IPS DF 6.9 (cell line): ENCODE measurements around the gene BDP1.
"Not testable (repeated sequence)": the region's sequence is repeated elsewhere in the genome, so short reads cannot be mapped to it uniquely, and the experiment has no call there.

Source experiments
- DNase-seq: peaks from one replicate; pipeline ENCODE4 v3.0.0-alpha.2; 2013; ENCODE audit warnings: low read depth, low spot score
- H3K27ac ChIP-seq: one replicate; pipeline ENCODE4 v1.5.1; 2013; ENCODE audit warnings: low read length, control low read depth
- H3K27me3 ChIP-seq: 2 replicates; pipeline ENCODE4 v1.6.1; 2013; ENCODE audit warnings: mild to moderate bottlenecking, low read length; ENCODE audit not compliant: control insufficient read depth, insufficient read depth
- H3K36me3 ChIP-seq: 2 replicates; pipeline ENCODE4 v1.6.1; 2013; ENCODE audit warnings: low read length; ENCODE audit not compliant: control insufficient read depth, insufficient read depth
- H3K4me1 ChIP-seq: 2 replicates; pipeline ENCODE4 v1.6.1; 2013; ENCODE audit warnings: low read length; ENCODE audit not compliant: control insufficient read depth, insufficient read depth
- H3K4me3 ChIP-seq: 2 replicates; pipeline ENCODE4 v1.5.1; 2013; ENCODE audit warnings: mild to moderate bottlenecking, low read length
- H3K9me3 ChIP-seq: 2 replicates; pipeline ENCODE4 v1.6.1; 2013; ENCODE audit warnings: low read length, inconsistent platforms; ENCODE audit not compliant: control insufficient read depth, insufficient read depth
- WGBS: extraction: QIAGEN DNeasy Blood & Tissue Kit; methylation state at CpG from one replicate; pipeline ENCODE4 v1.1.7; 2013; ENCODE audit warnings: mixed read lengths, missing lambda C conversion rate; ENCODE audit not compliant: insufficient read length, insufficient coverage; 5-methylcytosine and 5-hydroxymethylcytosine counted together

The BDP1 gene

GRCh38 chr5:71455427-71456361 is at the start of gene BDP1:
BDP1 (plus strand) TSS chr5:71455651; CDS start chr5:71455878, 227 bp downstream.
- Histone ChIP-seq H3K27ac (no peak within 1 kb of the TSS), H3K36me3 (no peaks in the 10 kb centered on the region; the same call in 1 of the 2 replicates), H3K4me3 (peak within 1 kb of the TSS; percentile 94), H3K4me1 (no peaks in the 10 kb centered on the region), H3K9me3 (no peaks in the 10 kb centered on the region), H3K27me3 (no peaks in the 10 kb centered on the region)
- no CpG with 5 or more reads among the region's 50 CpGs for WGBS
- peak; percentile 95 for DNase-seq

GRCh38 chr5:71410088-71410487 is 45.4 kb upstream of the BDP1 start:
- DNase-seq, H3K4me3 ChIP-seq, H3K4me1 ChIP-seq, H3K27ac ChIP-seq, H3K36me3 ChIP-seq, H3K9me3 ChIP-seq, H3K27me3 ChIP-seq: not testable (repeated sequence)
- WGBS = no CpG with 5 or more reads among the region's 2 CpGs

- H3K9me3 ChIP-seq, H3K27ac ChIP-seq, H3K27me3 ChIP-seq, H3K36me3 ChIP-seq, H3K4me3 ChIP-seq, H3K4me1 ChIP-seq, DNase-seq: not testable (repeated sequence)
- WGBS = no CpG with 5 or more reads among the region's 2 CpGs
These were observed 39.8 kb upstream of the BDP1 start for GRCh38 chr5:71415626-71416025.

- H3K9me3 ChIP-seq, H3K4me1 ChIP-seq, H3K36me3 ChIP-seq, H3K4me3 ChIP-seq, H3K27ac ChIP-seq, H3K27me3 ChIP-seq, DNase-seq: not testable (repeated sequence)
- WGBS = no CpG with 5 or more reads among the region's 1 CpG
These were observed 37.4 kb upstream of the BDP1 start for GRCh38 chr5:71418026-71418425.

GRCh38 chr5:71421278-71421677 is 34.2 kb upstream of the BDP1 start:
- not testable (repeated sequence) for DNase-seq, H3K27ac ChIP-seq, H3K4me1 ChIP-seq, H3K36me3 ChIP-seq, H3K4me3 ChIP-seq, H3K27me3 ChIP-seq, H3K9me3 ChIP-seq
- WGBS = no CpG with 5 or more reads among the region's 1 CpG

GRCh38 chr5:71423896-71424295 is 31.6 kb upstream of the BDP1 start:
- not testable (repeated sequence) for H3K9me3 ChIP-seq, H3K4me1 ChIP-seq, H3K27me3 ChIP-seq, H3K36me3 ChIP-seq, H3K4me3 ChIP-seq, H3K27ac ChIP-seq, DNase-seq
- no CpG with 5 or more reads among the region's 3 CpGs for WGBS

- not testable (repeated sequence) for H3K36me3 ChIP-seq, H3K27me3 ChIP-seq, H3K4me1 ChIP-seq, DNase-seq, H3K4me3 ChIP-seq, H3K27ac ChIP-seq, H3K9me3 ChIP-seq
- no CpG with 5 or more reads among the region's 2 CpGs for WGBS
These were observed 28.6 kb upstream of the BDP1 start for GRCh38 chr5:71426686-71427474.

- not testable (repeated sequence) for H3K4me3 ChIP-seq, H3K36me3 ChIP-seq, H3K27me3 ChIP-seq, DNase-seq, H3K27ac ChIP-seq, H3K4me1 ChIP-seq, H3K9me3 ChIP-seq
- WGBS = no CpG with 5 or more reads among the region's 3 CpGs
These were observed 23.0 kb upstream of the BDP1 start for GRCh38 chr5:71432410-71432809.

GRCh38 chr5:71434825-71435224 is 20.6 kb upstream of the BDP1 start:
- H3K9me3 ChIP-seq, H3K27me3 ChIP-seq, H3K36me3 ChIP-seq, DNase-seq, H3K4me3 ChIP-seq, H3K27ac ChIP-seq, H3K4me1 ChIP-seq: not testable (repeated sequence)
- WGBS = no CpG with 5 or more reads among the region's 3 CpGs

GRCh38 chr5:71441564-71441963 is 13.9 kb upstream of the BDP1 start:
- not testable (repeated sequence) for H3K27ac ChIP-seq, H3K4me1 ChIP-seq, DNase-seq, H3K4me3 ChIP-seq, H3K27me3 ChIP-seq, H3K36me3 ChIP-seq, H3K9me3 ChIP-seq
- WGBS = no CpG with 5 or more reads among the region's 1 CpG
